K562 (cell line): ENCODE data around the gene TMEM43. TPM values are rescaled to one million over a fixed set of nuclear protein-coding genes. Genes with fewer than 3 reads are reported as not detected.

Source experiments
- ATAC-seq: fragments of 200-7000 bp; cut with Tn5 transposase; 3 replicates; pipeline ENCODE4 v1.9.1; 2020; ENCODE audit warnings: moderate library complexity
- BruUV-seq: library from RNA; stranded (reverse); fragments of 400-500 nt; replicated peaks from 2 replicates; lab custom pipeline; 2021; lab: Mats Ljungman, UMichigan
- CTCF ChIA-PET: fragments of 300-600 bp; formaldehyde crosslinking; extraction: SDS; loops from one replicate; lab custom pipeline; 2021; ENCODE audit warnings: low intra/inter-chr PET ratio; lab: Yijun Ruan, JAX
- POLR2A ChIA-PET: fragments of 300-600, 350-650 bp; sonication (Branson Sonifier 250); formaldehyde crosslinking; extraction: SDS; loops from one replicate; lab custom pipeline; 2021; ENCODE audit warnings: antibody characterized with exemption, inconsistent platforms; lab: Yijun Ruan, JAX
- DNase-seq, 4 experiments: peaks; one replicate each; pipeline versions ENCODE4 v3.0.0 to v3.0.0-alpha.2; 2011 to 2018; ENCODE audit warnings: low spot score in 3 of 4, mixed read lengths in 3 of 4; ENCODE audit errors: extremely low read depth in 1 of 4
- FAIRE-seq: peaks from 2 replicates; lab custom pipeline; 2011; peaks lifted over from hg19 to GRCh38; lab: Jason Lieb, UNC
- H2AFZ ChIP-seq: 2 replicates; pipeline ENCODE4 v1.6.0; 2011; ENCODE audit warnings: low read depth, low read length, control low read depth, inconsistent platforms
- H3K27ac ChIP-seq: fragments of 200-600 bp; 3 replicates; pipeline ENCODE4 v1.8.0; 2011; ENCODE audit warnings: low read depth, mild to moderate bottlenecking, control low read depth, inconsistent platforms, low read length, moderate library complexity, mixed read lengths; ENCODE audit errors: extremely low read depth
- H3K27me3 ChIP-seq, 2 experiments: fragments of 300-600 bp in 1 of 2; 2 replicates in 1 of 2; 3 replicates in 1 of 2; pipeline versions ENCODE4 v1.6.0 to v1.8.0; 2011; ENCODE audit warnings: inconsistent platforms in 2 of 2, low read length in 2 of 2, mild to moderate bottlenecking in 1 of 2, mixed read lengths in 1 of 2, moderate library complexity in 1 of 2; ENCODE audit not compliant: control insufficient read depth in 2 of 2, insufficient read depth in 2 of 2
- H3K36me3 ChIP-seq: fragments of 300-600 bp; 3 replicates; pipeline ENCODE4 v1.8.0; 2011; ENCODE audit warnings: mild to moderate bottlenecking, low read length, inconsistent platforms; ENCODE audit not compliant: control insufficient read depth, insufficient read depth
- H3K4me1 ChIP-seq, 2 experiments: fragments of 200-600 bp in 1 of 2; replicated peaks in 1 of 2; 2 replicates in 1 of 2; 3 replicates in 1 of 2; pipeline versions ENCODE4 v1.5.1 to v1.8.0; 2011; ENCODE audit warnings: inconsistent platforms in 2 of 2, low read length in 2 of 2, mild to moderate bottlenecking in 1 of 2, mixed read lengths in 1 of 2, moderate library complexity in 1 of 2; ENCODE audit not compliant: control insufficient read depth in 2 of 2, insufficient read depth in 2 of 2
- H3K4me2 ChIP-seq: 2 replicates; pipeline ENCODE4 v1.6.1; 2011; ENCODE audit warnings: low read length, control low read depth, inconsistent platforms, mixed read lengths; ENCODE audit not compliant: insufficient read depth
- H3K4me3 ChIP-seq: fragments of 200-600 bp; sonication (generic), shearing (Covaris generic); 2 replicates; pipeline ENCODE4 v1.5.1; 2016; ENCODE audit warnings: control low read depth, inconsistent platforms
- H3K79me2 ChIP-seq: fragments of 200-600 bp; 3 replicates; pipeline ENCODE4 v1.8.0; 2011; ENCODE audit warnings: low read length, inconsistent platforms; ENCODE audit not compliant: control insufficient read depth, insufficient read depth
- H3K9ac ChIP-seq, 2 experiments: 2 replicates each; pipeline versions ENCODE4 v1.6.0 to v1.6.1; 2011; ENCODE audit warnings: low read depth in 2 of 2, low read length in 2 of 2, control low read depth in 1 of 2, inconsistent platforms in 1 of 2, mild to moderate bottlenecking in 1 of 2, mixed read lengths in 1 of 2; ENCODE audit not compliant: insufficient read depth in 1 of 2
- H3K9me1 ChIP-seq: one replicate; pipeline ENCODE4 v1.6.0; 2011; ENCODE audit warnings: inconsistent platforms, mild to moderate bottlenecking, low read length, moderate library complexity; ENCODE audit not compliant: control insufficient read depth, insufficient read depth
- H3K9me3 ChIP-seq: replicated peaks from 2 replicates; pipeline ENCODE4 v1.5.1; 2011; ENCODE audit warnings: low read depth, low read length, inconsistent platforms; ENCODE audit not compliant: control insufficient read depth, insufficient read depth
- H4K20me1 ChIP-seq: replicated peaks from 2 replicates; pipeline ENCODE4 v1.6.1; 2011; ENCODE audit warnings: low read length, inconsistent platforms, mixed read lengths; ENCODE audit not compliant: control insufficient read depth, insufficient read depth
- ESRRA ChIP-seq: fragments of 450-650 bp; IDR thresholded peaks from 2 replicates; pipeline ENCODE4 v1.6.1; 2014; ENCODE audit warnings: low read depth, mild to moderate bottlenecking, moderate library complexity, borderline replicate concordance
- KDM1A ChIP-seq, 2 experiments: fragments of 450-650 bp; IDR thresholded peaks; 2 replicates each; pipeline ENCODE4 v1.6.1; 2016; ENCODE audit warnings: mild to moderate bottlenecking in 2 of 2
- MXI1 ChIP-seq: IDR thresholded peaks from 2 replicates; pipeline ENCODE4 v1.6.1; 2011; ENCODE audit warnings: low read depth, mild to moderate bottlenecking, improper control_type of control experiment, low read length
- RBM25 ChIP-seq: fragments of 200-400 bp; formaldehyde crosslinking; IDR thresholded peaks from 2 replicates; pipeline ENCODE4 v1.6.1; 2018; ENCODE audit warnings: low read length, low read depth, moderate library complexity; ENCODE audit not compliant: severe bottlenecking
- SMARCA5 ChIP-seq: fragments of 450-650 bp; IDR thresholded peaks from 2 replicates; pipeline ENCODE4 v1.6.1; 2016
- WGBS: fragments of 100-300 bp; shearing (Covaris generic); methylation state at CpG from one replicate; pipeline ENCODE4 v1.1.6; 2016; ENCODE audit warnings: low coverage, mixed read lengths; ENCODE audit not compliant: insufficient coverage; ENCODE audit errors: missing lambda C conversion rate; 5-methylcytosine and 5-hydroxymethylcytosine counted together
- in situ Hi-C: fragments of 300-500 bp; cut with MboI; formaldehyde crosslinking; loops from 4 replicates; pipeline ENCODE4 v1.15.0; 2018; ENCODE audit warnings: inconsistent platforms, mixed read lengths
- intact Hi-C: fragments of 100-400 bp; cut with micrococcal nuclease; formaldehyde crosslinking; loops from 2 replicates; pipeline ENCODE4 v1.14.2; 2022
- polyA plus RNA-seq, 8 experiments: library from polyadenylated mRNA; depleted of rRNA in 4 of 8; stranded (reverse) in 5 of 8; unstranded in 3 of 8; fragments of >200 nt; fragmentation: Nextera tagmentation in 2 of 8; fragmentation: Illumina TruSeq in 1 of 8; extraction: Ambion mirVana in 2 of 8; extraction: Trizol in 1 of 8; gene quantifications; 2 replicates each; pipeline versions ENCODE4 v1.2.1 to v1.2.3, GENCODE V29; 2011 to 2014; ENCODE audit warnings: inconsistent platforms in 1 of 8, missing spikeins in 1 of 8
- total RNA-seq, 7 experiments: library from RNA; depleted of rRNA in 6 of 7; stranded (reverse); fragments of >200 nt in 6 of 7; fragmentation: Illumina TruSeq in 2 of 7; extraction: Trizol in 2 of 7; gene quantifications; 2 replicates each; pipeline versions ENCODE4 v1.2.1 to v1.2.3, GENCODE V29; 2011 to 2021; ENCODE audit warnings: low replicate concordance in 1 of 7
- TF ChIP-seq, protein P1 (sequence below): sonication (generic); IDR thresholded peaks from 2 replicates; pipeline ENCODE4 v1.6.1; 2016
- TF ChIP-seq, protein P2 (sequence below): fragments of 250-450 bp; sonication (Bioruptor Pico); IDR thresholded peaks from 2 replicates; pipeline ENCODE4 v1.8.0; 2021; ENCODE audit warnings: moderate library complexity, mild to moderate bottlenecking, inconsistent platforms

Gene TMEM43
- total and polyA plus RNA-seq, 9 of the 15 experiments (the other 6 are each of a cell fraction or from before 2014, with no cell fraction given): 16.7 to 46.1 (median 35.7) TPM

DNA sequence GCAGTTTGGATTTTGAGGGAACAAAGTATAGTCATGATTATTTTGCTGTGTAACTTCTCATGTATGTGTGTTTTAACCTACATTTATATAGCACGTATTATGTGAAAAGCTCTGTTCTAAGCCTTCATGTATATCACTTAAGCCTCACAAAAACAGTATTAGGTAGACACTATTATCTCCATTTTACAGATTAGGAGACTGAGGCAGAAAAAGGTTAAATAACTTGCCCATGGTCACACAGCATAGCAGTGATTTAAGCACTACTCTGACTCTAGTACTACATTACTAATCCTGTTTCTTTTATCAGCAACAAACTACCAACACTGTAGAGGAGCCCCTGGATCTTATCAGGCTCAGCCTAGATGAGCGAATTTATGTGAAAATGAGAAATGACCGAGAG, 56.4 kb downstream of the TMEM43 start:
- in situ Hi-C loops: no loop called here
- no peaks in the 10 kb centered on the region for H4K20me1 ChIP-seq
- CTCF ChIA-PET: no interaction called here
- H3K4me1 ChIP-seq: peaks cover 8 to 24% of the 10 kb centered on the region in 2 experiments
- H3K4me3 ChIP-seq: no peak overlapping the region
- ATAC-seq: no peak
- H3K9ac ChIP-seq: no peak overlapping the region
- H3K9me1 ChIP-seq: no peaks in the 10 kb centered on the region
- BruUV-seq: TSS peak; percentile 12
- DNase-seq: no peak
- FAIRE-seq: no peak
- H3K79me2 ChIP-seq: peaks cover 80% of the 10 kb centered on the region
- no peak overlapping the region for H2AFZ ChIP-seq
- no peak overlapping the region for H3K27ac ChIP-seq
- no peaks in the 10 kb centered on the region for H3K27me3 ChIP-seq
- POLR2A ChIA-PET: interaction anchor here (0.6 to 3.5 kb wide), 4 partner anchors 19 to 913 kb away, joined by 3 to 28 read pairs (median 7); no protein-coding TSS in a partner anchor
- H3K9me3 ChIP-seq: no peaks in the 10 kb centered on the region
- H3K36me3 ChIP-seq: peaks cover 55% of the 10 kb centered on the region
- H3K4me2 ChIP-seq: no peak overlapping the region
- 52% methylated on average over 3 of the region's 3 CpGs for WGBS
- TF ChIP-seq MXI1: no peak
- TF ChIP-seq, protein P1, sequence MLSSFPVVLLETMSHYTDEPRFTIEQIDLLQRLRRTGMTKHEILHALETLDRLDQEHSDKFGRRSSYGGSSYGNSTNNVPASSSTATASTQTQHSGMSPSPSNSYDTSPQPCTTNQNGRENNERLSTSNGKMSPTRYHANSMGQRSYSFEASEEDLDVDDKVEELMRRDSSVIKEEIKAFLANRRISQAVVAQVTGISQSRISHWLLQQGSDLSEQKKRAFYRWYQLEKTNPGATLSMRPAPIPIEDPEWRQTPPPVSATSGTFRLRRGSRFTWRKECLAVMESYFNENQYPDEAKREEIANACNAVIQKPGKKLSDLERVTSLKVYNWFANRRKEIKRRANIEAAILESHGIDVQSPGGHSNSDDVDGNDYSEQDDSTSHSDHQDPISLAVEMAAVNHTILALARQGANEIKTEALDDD: peak; percentile 53; the same call in 1 of the 2 replicates
- no peak for TF ChIP-seq SMARCA5
- TF ChIP-seq ESRRA: peak; percentile 79; the same call in 1 of the 2 replicates
- TF ChIP-seq KDM1A (IDR thresholded peaks at IDR 0.05): 0 out of 4 replicates have a peak, but pooled peaks of 1 of the 2 experiments have one; percentile 12
- peak; percentile 92 for TF ChIP-seq RBM25
- TF ChIP-seq, protein P2, sequence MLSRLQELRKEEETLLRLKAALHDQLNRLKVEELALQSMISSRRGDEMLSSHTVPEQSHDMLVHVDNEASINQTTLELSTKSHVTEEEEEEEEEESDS (CRISPR knock-in tag): no peak
- TF ChIP-seq, all 486 proteins: peak for 4
- intact Hi-C loops: no loop called here
